Stromal cell of bone marrow (primary cell): Measurements from ENCODE around the gene ITCH.
"Not testable (repeated sequence)": the region's sequence is repeated elsewhere in the genome, so short reads cannot be mapped to it uniquely, and the experiment has no call there.

Source experiments
- DNase-seq: peaks from one replicate; pipeline ENCODE4 v3.0.0-alpha.2; 2012; ENCODE audit warnings: low read depth

The ITCH gene

GRCh38 chr20:34459209-34459897 lies 96.3 kb downstream of the ITCH start:
- no peak for DNase-seq

- DNase-seq, result no peak
Measured at GRCh38 chr20:34461779-34462087, 98.7 kb downstream of the ITCH start.

GRCh38 chr20:34468951-34469350 lies 105.9 kb downstream of the ITCH start:
- no peak for DNase-seq

GRCh38 chr20:34472246-34472925 lies 109.3 kb downstream of the ITCH start:
- DNase-seq, result peak; percentile 45

GRCh38 chr20:34473262-34473883 lies 110.3 kb downstream of the ITCH start:
- DNase-seq, result peak; percentile 21

GRCh38 chr20:34475979-34476736 lies 113.1 kb downstream of the ITCH start:
- peak; percentile 16 for DNase-seq

GRCh38 chr20:34479627-34480026 lies 116.6 kb downstream of the ITCH start:
- DNase-seq, result no peak

- DNase-seq, result not testable (repeated sequence)
Measured at GRCh38 chr20:34482154-34482553, 119.1 kb downstream of the ITCH start.

- DNase-seq, result not testable (repeated sequence)
Measured at GRCh38 chr20:34483585-34484220, 120.6 kb downstream of the ITCH start.

- DNase-seq, result no peak
Measured at GRCh38 chr20:34485068-34485634, 122.1 kb downstream of the ITCH start.

GRCh38 chr20:34491226-34491931 lies 128.3 kb downstream of the ITCH start:
- DNase-seq, result no peak

GRCh38 chr20:34491932-34492509 lies 128.9 kb downstream of the ITCH start:
- DNase-seq, result no peak

- no peak for DNase-seq
Measured at GRCh38 chr20:34493646-34494045, 130.6 kb downstream of the ITCH start.

GRCh38 chr20:34495307-34495706 lies 132.2 kb downstream of the ITCH start:
- DNase-seq, result no peak

GRCh38 chr20:34495916-34496315 lies 132.8 kb downstream of the ITCH start:
- no peak for DNase-seq

GRCh38 chr20:34497596-34497995 lies 134.5 kb downstream of the ITCH start:
- DNase-seq, result not testable (repeated sequence)

GRCh38 chr20:34500823-34501222 lies 137.8 kb downstream of the ITCH start:
- no peak for DNase-seq

GRCh38 chr20:34506480-34506879 lies 143.4 kb downstream of the ITCH start:
- DNase-seq, result no peak

- no peak for DNase-seq
Measured at GRCh38 chr20:34507702-34508413, 144.8 kb downstream of the ITCH start.

GRCh38 chr20:34510575-34510974 lies 147.5 kb downstream of the ITCH start:
- no peak for DNase-seq
